ENCODE data around the gene DDX24.

DNA sequence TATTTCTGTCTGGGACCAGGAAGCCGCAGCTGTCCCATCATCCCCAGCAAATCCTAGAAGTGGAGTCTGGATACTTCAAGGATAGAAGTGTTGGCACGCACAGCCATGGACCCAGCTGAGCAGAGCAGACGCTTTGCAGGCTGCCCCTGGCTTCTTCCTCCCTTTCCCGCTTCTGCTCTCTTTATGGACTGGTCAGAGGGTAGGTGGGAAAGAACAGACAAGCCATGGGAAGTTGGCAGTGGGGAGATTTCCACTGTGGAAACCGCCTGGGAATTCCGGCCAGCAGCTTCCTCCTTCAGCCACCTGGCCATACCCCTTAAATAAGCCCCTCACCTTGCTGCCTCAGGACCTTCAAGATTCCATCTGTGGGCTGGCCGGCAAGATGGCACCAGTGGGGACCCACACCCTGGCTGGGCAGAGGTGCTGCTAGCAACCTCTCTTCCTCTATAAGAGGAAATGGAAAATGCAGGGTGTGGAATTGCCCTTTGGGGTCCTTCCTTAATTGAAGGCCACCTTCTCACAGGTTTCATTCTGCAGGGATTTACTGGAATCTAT lies 34.2 kb downstream of the DDX24 start:
- no peak for TF ChIP-seq POLR2A (IDR thresholded peaks at IDR 0.05)
- TF ChIP-seq, protein P1, sequence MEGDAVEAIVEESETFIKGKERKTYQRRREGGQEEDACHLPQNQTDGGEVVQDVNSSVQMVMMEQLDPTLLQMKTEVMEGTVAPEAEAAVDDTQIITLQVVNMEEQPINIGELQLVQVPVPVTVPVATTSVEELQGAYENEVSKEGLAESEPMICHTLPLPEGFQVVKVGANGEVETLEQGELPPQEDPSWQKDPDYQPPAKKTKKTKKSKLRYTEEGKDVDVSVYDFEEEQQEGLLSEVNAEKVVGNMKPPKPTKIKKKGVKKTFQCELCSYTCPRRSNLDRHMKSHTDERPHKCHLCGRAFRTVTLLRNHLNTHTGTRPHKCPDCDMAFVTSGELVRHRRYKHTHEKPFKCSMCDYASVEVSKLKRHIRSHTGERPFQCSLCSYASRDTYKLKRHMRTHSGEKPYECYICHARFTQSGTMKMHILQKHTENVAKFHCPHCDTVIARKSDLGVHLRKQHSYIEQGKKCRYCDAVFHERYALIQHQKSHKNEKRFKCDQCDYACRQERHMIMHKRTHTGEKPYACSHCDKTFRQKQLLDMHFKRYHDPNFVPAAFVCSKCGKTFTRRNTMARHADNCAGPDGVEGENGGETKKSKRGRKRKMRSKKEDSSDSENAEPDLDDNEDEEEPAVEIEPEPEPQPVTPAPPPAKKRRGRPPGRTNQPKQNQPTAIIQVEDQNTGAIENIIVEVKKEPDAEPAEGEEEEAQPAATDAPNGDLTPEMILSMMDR (IDR thresholded peaks at IDR 0.05), result no peak

Measured in adrenal gland (tissue), 5 donors.